ENCODE data around the gene L3MBTL2.

Gene L3MBTL2

GRCh38 chr22:41234815-41235695 lies 29.9 kb downstream of the L3MBTL2 start:
- H3K36me3 ChIP-seq (ENCODE audit: control insufficient read depth, insufficient read depth, low read length) = peaks cover 1% of the 10 kb centered on the region
- no peak for TF ChIP-seq CTCF (IDR thresholded peaks at IDR 0.05; ENCODE audit: insufficient read depth, low read length, poor library complexity, severe bottlenecking)

GRCh38 chr22:41237036-41237706 lies 32.1 kb downstream of the L3MBTL2 start:
- peak overlapping the region; percentile 14; the same call in 1 of the 2 replicates for H3K4me3 ChIP-seq (replicated peaks; ENCODE audit: low read depth, low read length)

More at GRCh38 chr22:41234815-41235695, 29.9 kb downstream of the L3MBTL2 start:
- Histone ChIP-seq H3K4me3 (replicated peaks; ENCODE audit: low read depth, low read length) (no peak overlapping the region), H3K27me3 (replicated peaks; ENCODE audit: control insufficient read depth, insufficient read depth, low read length) (no peaks in the 10 kb centered on the region)
- DNase-seq (ENCODE audit: extremely low read depth, insufficient read length) = no peak

GRCh38 chr22:41237707-41238569 lies 32.8 kb downstream of the L3MBTL2 start:
- H3K4me3 ChIP-seq (replicated peaks; ENCODE audit: low read depth, low read length) = peak overlapping the region; percentile 40
- peak; percentile 86 for DNase-seq (ENCODE audit: extremely low read depth, insufficient read length)

More at GRCh38 chr22:41237036-41237706, 32.1 kb downstream of the L3MBTL2 start:
- DNase-seq (ENCODE audit: extremely low read depth, insufficient read length) = no peak
- no peak for TF ChIP-seq CTCF (IDR thresholded peaks at IDR 0.05; ENCODE audit: insufficient read depth, low read length, poor library complexity, severe bottlenecking)
- Histone ChIP-seq H3K36me3 (ENCODE audit: control insufficient read depth, insufficient read depth, low read length) (no peaks in the 10 kb centered on the region), H3K27me3 (replicated peaks; ENCODE audit: control insufficient read depth, insufficient read depth, low read length) (no peaks in the 10 kb centered on the region)

DNA sequence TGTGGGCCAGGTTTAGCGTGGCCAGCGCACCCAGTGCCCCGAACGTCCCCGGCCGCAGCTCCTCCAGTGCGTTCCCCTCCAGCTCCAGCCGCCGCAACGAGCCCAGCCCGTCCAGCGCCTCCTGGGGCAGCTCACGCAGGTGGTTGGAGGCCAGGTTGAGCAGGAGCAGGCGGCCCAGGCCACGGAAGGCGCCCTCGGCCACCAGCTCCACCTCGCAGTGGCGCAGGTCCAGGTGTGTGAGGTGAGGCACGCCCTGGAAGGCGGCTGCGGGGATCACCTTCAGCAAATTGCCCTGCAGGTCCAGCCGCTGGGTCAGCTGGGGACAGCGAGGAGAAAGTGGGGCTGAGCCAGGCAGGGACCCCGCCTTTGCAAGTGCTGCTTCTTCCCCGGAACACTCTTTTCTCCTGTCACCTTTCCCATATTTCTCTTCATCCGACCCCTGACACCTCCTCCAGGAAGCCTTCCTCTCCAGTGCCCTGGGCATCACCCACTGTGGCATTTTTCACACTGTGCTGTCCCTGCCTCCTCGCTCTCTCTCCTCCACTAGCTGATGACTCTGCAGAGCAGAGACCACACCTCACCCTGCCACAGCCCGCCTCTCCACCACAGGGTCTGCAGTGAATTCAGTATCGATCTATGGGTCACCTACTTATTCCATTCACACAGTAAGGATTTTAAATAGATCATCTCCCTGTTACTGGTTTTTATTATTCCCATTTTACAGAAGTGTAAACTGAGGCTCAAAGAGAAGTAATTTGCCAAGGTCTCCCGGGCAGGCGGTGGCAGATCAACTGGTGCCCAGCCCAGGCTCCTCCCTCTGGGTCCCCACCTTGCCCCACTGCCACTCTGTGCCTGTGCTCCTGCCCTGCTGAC lies 33.7 kb downstream of the L3MBTL2 start:
- DNase-seq (ENCODE audit: extremely low read depth, insufficient read length) = no peak
- TF ChIP-seq CTCF (IDR thresholded peaks at IDR 0.05; ENCODE audit: insufficient read depth, low read length, poor library complexity, severe bottlenecking) = no peak
- Histone ChIP-seq H3K4me3 (replicated peaks; ENCODE audit: low read depth, low read length) (no peak overlapping the region), H3K36me3 (ENCODE audit: control insufficient read depth, insufficient read depth, low read length) (no peaks in the 10 kb centered on the region), H3K27me3 (replicated peaks; ENCODE audit: control insufficient read depth, insufficient read depth, low read length) (no peaks in the 10 kb centered on the region)

More at GRCh38 chr22:41237707-41238569, 32.8 kb downstream of the L3MBTL2 start:
- no peaks in the 10 kb centered on the region for H3K36me3 ChIP-seq (ENCODE audit: control insufficient read depth, insufficient read depth, low read length)
- H3K27me3 ChIP-seq (replicated peaks; ENCODE audit: control insufficient read depth, insufficient read depth, low read length) = no peaks in the 10 kb centered on the region
- peak; percentile 88 for TF ChIP-seq CTCF (IDR thresholded peaks at IDR 0.05; ENCODE audit: insufficient read depth, low read length, poor library complexity, severe bottlenecking)
